Measurements from ENCODE around the gene TADA2B. TPM values are rescaled to one million over a fixed set of nuclear protein-coding genes. Genes with fewer than 3 reads are reported as not detected.
A peak's percentile ranks its signal among the peaks of the same experiment; 100 is the strongest.

TADA2B gene
- total RNA-seq, 4 donors from 2014 or later = 17.9 to 34.1 (median 26.6) TPM

GRCh38 chr4:7068279-7068842 lies 25.2 kb downstream of the TADA2B start:
- peak in 1 of 2 donors; percentile 78 for TF ChIP-seq POLR2A (IDR thresholded peaks at IDR 0.05)
- no peak for TF ChIP-seq CTCF (IDR thresholded peaks at IDR 0.05)
- intact Hi-C loops (cut with DNase I) = loop anchor here (2.0 to 5.0 kb wide), 2 partner anchors 26 to 81 kb away; partner anchors contain the start of gene TADA2B
- peak overlapping the region; percentile 37 to 95 (median 66) for H3K4me3 ChIP-seq (replicated peaks in 1 of 3)

GRCh38 chr4:7068883-7069282 lies 25.7 kb downstream of the TADA2B start:
- Histone ChIP-seq H3K27ac (peak overlapping the region in 2 of 3 donors; percentile 45 to 78), H3K36me3 (peaks cover under 1 to 1% of the 10 kb centered on the region in 2 donors), H3K4me3 (replicated peaks in 1 of 3) (peak overlapping the region in 1 of 3 donors; percentile 95), H3K4me1 (peaks cover 16 to 18% of the 10 kb centered on the region in 2 donors), H3K27me3 (no peaks in the 10 kb centered on the region), H3K9me3 (no peaks in the 10 kb centered on the region)
- WGBS, 2 donors = 15 to 16% methylated on average over 17 to 20 of the region's 20 CpGs
- DNase-seq = no peak
- TF ChIP-seq CTCF (IDR thresholded peaks at IDR 0.05) = no peak
- TF ChIP-seq POLR2A (IDR thresholded peaks at IDR 0.05) = no peak
- intact Hi-C loops (cut with DNase I) = loop anchor here (2.0 to 5.0 kb wide), 2 partner anchors 26 to 82 kb away; partner anchors contain the start of gene TADA2B

More at GRCh38 chr4:7068279-7068842, 25.2 kb downstream of the TADA2B start:
- H3K36me3 ChIP-seq = peaks cover 4 to 7% of the 10 kb centered on the region in 2 donors
- H3K27me3 ChIP-seq = no peaks in the 10 kb centered on the region
- peak overlapping the region; percentile 45 to 78 (median 48) for H3K27ac ChIP-seq
- WGBS, 2 donors = 0% methylated on average over 34 to 42 of the region's 50 CpGs
- peaks cover 16 to 18% of the 10 kb centered on the region in 2 donors for H3K4me1 ChIP-seq
- DNase-seq = no peak
- H3K9me3 ChIP-seq = no peaks in the 10 kb centered on the region

- peaks cover 16 to 18% of the 10 kb centered on the region in 2 donors for H3K4me1 ChIP-seq
- WGBS, 2 donors = 39 to 49% methylated on average over 22 of the region's 23 CpGs
- H3K4me3 ChIP-seq (replicated peaks in 1 of 3) = no peak overlapping the region
- no peaks in the 10 kb centered on the region for H3K27me3 ChIP-seq
- H3K27ac ChIP-seq = no peak overlapping the region
- no peaks in the 10 kb centered on the region for H3K36me3 ChIP-seq
- intact Hi-C loops (cut with DNase I) = loop anchor here (2.0 to 10.0 kb wide), 3 partner anchors 39 to 350 kb away; partner anchors contain the start of gene TBC1D14
- TF ChIP-seq CTCF (IDR thresholded peaks at IDR 0.05) (peak; percentile 96 to 99 (median 98)), POLR2A (IDR thresholded peaks at IDR 0.05) (no peak)
- peak; percentile 90 to 91 for DNase-seq
- no peaks in the 10 kb centered on the region for H3K9me3 ChIP-seq
These were observed 27.7 kb downstream of the TADA2B start for GRCh38 chr4:7070729-7071511.

GRCh38 chr4:7073059-7073458 lies 29.9 kb downstream of the TADA2B start:
- DNase-seq = no peak
- no peak overlapping the region for H3K4me3 ChIP-seq (replicated peaks in 1 of 3)
- no peak overlapping the region for H3K27ac ChIP-seq
- no peaks in the 10 kb centered on the region for H3K27me3 ChIP-seq
- no peaks in the 10 kb centered on the region for H3K36me3 ChIP-seq
- 92 to 93% methylated on average over 12 to 14 of the region's 14 CpGs for WGBS, 2 donors
- TF ChIP-seq CTCF (IDR thresholded peaks at IDR 0.05) (no peak), POLR2A (IDR thresholded peaks at IDR 0.05) (no peak)
- no peaks in the 10 kb centered on the region for H3K9me3 ChIP-seq
- intact Hi-C loops (cut with DNase I) = loop anchor here (5.0 to 10.0 kb wide), 2 partner anchors 41 to 168 kb away; partner anchors contain the start of gene TBC1D14
- peaks cover 5 to 6% of the 10 kb centered on the region in 2 donors for H3K4me1 ChIP-seq
